CD14-positive monocyte (primary cell): Measurements from ENCODE around the gene PDE4D. TPM values are rescaled to one million over a fixed set of nuclear protein-coding genes. Genes with fewer than 3 reads are reported as not detected.

Experiments
- DNase-seq, 3 donors: peaks; one replicate each; pipeline ENCODE4 v3.0.0-alpha.2; 2011 to 2022
- H2AFZ ChIP-seq: 2 replicates; pipeline ENCODE4 v1.6.0; 2012; ENCODE audit warnings: mild to moderate bottlenecking, low read depth, low read length, inconsistent platforms; ENCODE audit not compliant: insufficient read depth, poor library complexity, severe bottlenecking
- H3K27ac ChIP-seq, 2 donors: 1 replicate in 1 of 2; 2 replicates in 1 of 2; pipeline ENCODE4 v1.5.1; 2012 to 2013; ENCODE audit warnings: low read length in 2 of 2, control low read depth in 1 of 2, inconsistent platforms in 1 of 2, low read depth in 1 of 2, mild to moderate bottlenecking in 1 of 2
- H3K27me3 ChIP-seq, 2 donors: one replicate each; pipeline versions ENCODE4 v1.6.0 to v1.6.1; 2011 to 2013; ENCODE audit warnings: low read length in 2 of 2; ENCODE audit not compliant: control insufficient read depth in 2 of 2, insufficient read depth in 2 of 2
- H3K36me3 ChIP-seq, 2 donors: replicated peaks in 1 of 2; 1 replicate in 1 of 2; 2 replicates in 1 of 2; pipeline versions ENCODE4 v1.5.1 to v1.6.1; 2012 to 2013; ENCODE audit warnings: low read length in 2 of 2, control low read depth in 1 of 2, inconsistent platforms in 1 of 2, mild to moderate bottlenecking in 1 of 2; ENCODE audit not compliant: insufficient read depth in 2 of 2, control insufficient read depth in 1 of 2
- H3K4me1 ChIP-seq, 2 donors: 1 replicate in 1 of 2; 2 replicates in 1 of 2; pipeline versions ENCODE4 v1.5.1 to v1.6.1; 2012 to 2013; ENCODE audit warnings: low read length in 2 of 2, control low read depth in 1 of 2, inconsistent platforms in 1 of 2, mild to moderate bottlenecking in 1 of 2, moderate library complexity in 1 of 2; ENCODE audit not compliant: insufficient read depth in 2 of 2, control insufficient read depth in 1 of 2
- H3K4me2 ChIP-seq: replicated peaks from 2 replicates; pipeline ENCODE3; 2012; ENCODE audit warnings: low read length, moderate library complexity, mild to moderate bottlenecking; ENCODE audit not compliant: poor library complexity, severe bottlenecking; ENCODE audit errors: extremely low read depth
- H3K4me3 ChIP-seq, 3 experiments: fragments of 200-600 bp in 1 of 3; sonication (generic) in 1 of 3; replicated peaks in 1 of 3; 1 replicate in 2 of 3; 2 replicates in 1 of 3; pipeline ENCODE4 v1.5.1; 2011 to 2013; ENCODE audit warnings: low read length in 3 of 3, mild to moderate bottlenecking in 3 of 3, control low read depth in 2 of 3, low read depth in 2 of 3, inconsistent platforms in 1 of 3, moderate library complexity in 1 of 3
- H3K79me2 ChIP-seq: 2 replicates; pipeline ENCODE4 v1.6.0; 2012; ENCODE audit warnings: mild to moderate bottlenecking, control low read depth, inconsistent platforms, low read length, moderate library complexity; ENCODE audit not compliant: insufficient read depth
- H3K9ac ChIP-seq: 2 replicates; pipeline ENCODE4 v1.6.0; 2017; ENCODE audit warnings: low read length, mild to moderate bottlenecking; ENCODE audit not compliant: insufficient read depth, poor library complexity, severe bottlenecking
- H3K9me3 ChIP-seq, 2 donors: replicated peaks in 1 of 2; 1 replicate in 1 of 2; 2 replicates in 1 of 2; pipeline versions ENCODE4 v1.5.1 to v1.6.1; 2012 to 2013; ENCODE audit warnings: low read length in 2 of 2, control low read depth in 1 of 2; ENCODE audit not compliant: control insufficient read depth in 1 of 2, insufficient read depth in 1 of 2
- H4K20me1 ChIP-seq: 2 replicates; pipeline ENCODE4 v1.6.0; 2012; ENCODE audit warnings: mild to moderate bottlenecking, low read length, control low read depth, moderate library complexity; ENCODE audit not compliant: insufficient read depth
- H3K27ac Mint-ChIP-seq, 7 donors: one replicate each; pipeline ENCODE4 v1.8.0; 2020; ENCODE audit warnings: mild to moderate bottlenecking in 7 of 7, mixed read lengths in 7 of 7, moderate library complexity in 6 of 7, inconsistent platforms in 2 of 7
- H3K27me3 Mint-ChIP-seq, 3 donors: one replicate each; pipeline ENCODE4 v1.8.0; 2021 to 2022; ENCODE audit warnings: low read depth in 3 of 3, mild to moderate bottlenecking in 3 of 3, mixed read lengths in 3 of 3, moderate library complexity in 3 of 3, inconsistent platforms in 1 of 3
- H3K36me3 Mint-ChIP-seq, 2 donors: one replicate each; pipeline ENCODE4 v1.8.0; 2020; ENCODE audit warnings: mixed read lengths in 2 of 2, inconsistent platforms in 1 of 2, mild to moderate bottlenecking in 1 of 2
- H3K4me1 Mint-ChIP-seq: one replicate; pipeline ENCODE4 v1.8.0; 2020; ENCODE audit warnings: mild to moderate bottlenecking, mixed read lengths
- H3K4me3 Mint-ChIP-seq, 2 donors: one replicate each; pipeline ENCODE4 v1.8.0; 2020; ENCODE audit warnings: mild to moderate bottlenecking in 2 of 2, mixed read lengths in 2 of 2, moderate library complexity in 1 of 2
- H3K9me3 Mint-ChIP-seq, 7 donors: one replicate each; pipeline ENCODE4 v1.8.0; 2020 to 2022; ENCODE audit warnings: mixed read lengths in 7 of 7, mild to moderate bottlenecking in 6 of 7, moderate library complexity in 6 of 7, inconsistent platforms in 2 of 7
- CTCF ChIP-seq: fragments of 200-600 bp; IDR thresholded peaks from one replicate; pipeline ENCODE4 v1.8.0; 2022; ENCODE audit warnings: antibody characterized with exemption, mild to moderate bottlenecking
- WGBS: methylation state at CpG from one replicate; pipeline ENCODE4 v1.1.5; 2013; ENCODE audit warnings: missing lambda C conversion rate; ENCODE audit not compliant: insufficient coverage; 5-methylcytosine and 5-hydroxymethylcytosine counted together
- intact Hi-C, 2 donors: fragments of 100-400 bp; cut with micrococcal nuclease; formaldehyde crosslinking; loops; one replicate each; pipeline versions ENCODE4 v1.15.0 to v1.15.1; 2023
- polyA plus RNA-seq, 3 donors: library from polyadenylated mRNA; depleted of rRNA in 1 of 3; unstranded in 2 of 3; stranded (reverse) in 1 of 3; fragments of 300-500 nt in 2 of 3; fragments of >200 nt in 1 of 3; fragmentation: Illumina TruSeq in 2 of 3; gene quantifications; 1 replicate in 2 of 3; 2 replicates in 1 of 3; pipeline ENCODE4 v1.2.3, GENCODE V29; 2012 to 2021

PDE4D gene
- polyA plus RNA-seq, 3 donors, result 1.9 to 3.4 (median 2.8) TPM

- no peak for DNase-seq
- WGBS, result no CpG with 5 or more reads among the region's 7 CpGs
- Mint-ChIP-seq H3K9me3 (peaks cover 0 to 2% (median 0%) of the 10 kb centered on the region in 7 donors), H3K4me1 (no peaks in the 10 kb centered on the region), H3K4me3 (no peak overlapping the region), H3K27me3 (no peaks in the 10 kb centered on the region), H3K27ac (no peak overlapping the region), H3K36me3 (peaks cover 2 to 3% of the 10 kb centered on the region in 2 donors)
- TF ChIP-seq CTCF, result no peak
- Histone ChIP-seq H3K4me3 (no peak overlapping the region), H3K36me3 (no peaks in the 10 kb centered on the region), H2AFZ (no peak overlapping the region), H3K27me3 (no peaks in the 10 kb centered on the region), H3K4me2 (no peak overlapping the region), H3K9me3 (no peaks in the 10 kb centered on the region), H3K27ac (no peak overlapping the region), H3K79me2 (no peaks in the 10 kb centered on the region), H3K4me1 (no peaks in the 10 kb centered on the region), H4K20me1 (no peaks in the 10 kb centered on the region), H3K9ac (no peak overlapping the region)
- intact Hi-C loops, result no loop called here
These were observed 693.7 kb downstream of the PDE4D start for GRCh38 chr5:59199868-59200267.

GRCh38 chr5:59198832-59199231 is 694.7 kb downstream of the PDE4D start:
- H3K27me3 Mint-ChIP-seq, result no peaks in the 10 kb centered on the region
- Histone ChIP-seq H3K4me1 (no peaks in the 10 kb centered on the region), H3K4me2 (no peak overlapping the region), H3K79me2 (no peaks in the 10 kb centered on the region), H4K20me1 (no peaks in the 10 kb centered on the region), H3K27ac (no peak overlapping the region), H3K9ac (no peak overlapping the region), H3K36me3 (no peaks in the 10 kb centered on the region), H3K27me3 (no peaks in the 10 kb centered on the region), H3K9me3 (no peaks in the 10 kb centered on the region), H2AFZ (no peak overlapping the region), H3K4me3 (no peak overlapping the region)
- no peak for DNase-seq
- WGBS, result no CpG with 5 or more reads among the region's 1 CpG
- intact Hi-C loops, result no loop called here
- H3K36me3 Mint-ChIP-seq, result peaks cover 2 to 3% of the 10 kb centered on the region in 2 donors
- H3K27ac Mint-ChIP-seq, result peak overlapping the region in 1 of 7 donors; percentile 33
- no peak for TF ChIP-seq CTCF
- H3K4me3 Mint-ChIP-seq, result no peak overlapping the region
- peaks cover 0 to 2% (median 0%) of the 10 kb centered on the region in 7 donors for H3K9me3 Mint-ChIP-seq
- H3K4me1 Mint-ChIP-seq, result peaks cover 1% of the 10 kb centered on the region
